Stimulated activated CD4-positive, alpha-beta T cell treated with anti-CD3 and anti-CD28 coated beads, TNF-alpha, amount 100 ng/mL, for 48 hours (primary cell): ENCODE data around the gene LONRF2.
A peak's percentile ranks its signal among the peaks of the same experiment; 100 is the strongest.

ENCODE experiments used
- DNase-seq, 3 donors: peaks; one replicate each; pipeline ENCODE4 v3.0.0-alpha.2; 2020; ENCODE audit warnings: low read depth in 3 of 3

The LONRF2 gene

GRCh38 chr2:100275200-100275589 is 47.1 kb downstream of the LONRF2 start:
- DNase-seq, result no peak

GRCh38 chr2:100274566-100275199 is 47.6 kb downstream of the LONRF2 start:
- no peak for DNase-seq

GRCh38 chr2:100274076-100274475 is 48.2 kb downstream of the LONRF2 start:
- no peak for DNase-seq

GRCh38 chr2:100273387-100273786 is 48.9 kb downstream of the LONRF2 start:
- no peak for DNase-seq

GRCh38 chr2:100272841-100273329 is 49.4 kb downstream of the LONRF2 start:
- no peak for DNase-seq

GRCh38 chr2:100271210-100271609 is 51.1 kb downstream of the LONRF2 start:
- no peak for DNase-seq

- DNase-seq, result no peak
Observed at GRCh38 chr2:100270381-100271146, 51.7 kb downstream of the LONRF2 start.

- DNase-seq, result no peak
Observed at GRCh38 chr2:100269889-100270288, 52.4 kb downstream of the LONRF2 start.

- DNase-seq, result no peak
Observed at GRCh38 chr2:100268986-100269385, 53.3 kb downstream of the LONRF2 start.

- DNase-seq, result no peak
Observed at GRCh38 chr2:100267751-100268150, 54.5 kb downstream of the LONRF2 start.

- DNase-seq, result no peak
Observed at GRCh38 chr2:100266126-100266525, 56.2 kb downstream of the LONRF2 start.

GRCh38 chr2:100265226-100265625 is 57.1 kb downstream of the LONRF2 start:
- DNase-seq, result no peak

- no peak for DNase-seq
Observed at GRCh38 chr2:100264651-100265050, 57.6 kb downstream of the LONRF2 start.

GRCh38 chr2:100264121-100264520 is 58.2 kb downstream of the LONRF2 start:
- DNase-seq, result no peak

- DNase-seq, result peak; percentile 27 to 47 (median 40)
Observed at GRCh38 chr2:100262555-100263320, 59.6 kb downstream of the LONRF2 start.

GRCh38 chr2:100262046-100262445 is 60.3 kb downstream of the LONRF2 start:
- no peak for DNase-seq

GRCh38 chr2:100260712-100261620 is 61.3 kb downstream of the LONRF2 start:
- DNase-seq, result peak in 1 of 3 donors; percentile 18

GRCh38 chr2:100259106-100259505 is 63.2 kb downstream of the LONRF2 start:
- DNase-seq, result no peak

- no peak for DNase-seq
Observed at GRCh38 chr2:100257939-100258338, 64.4 kb downstream of the LONRF2 start.

GRCh38 chr2:100256849-100257248 is 65.5 kb downstream of the LONRF2 start:
- no peak for DNase-seq

GRCh38 chr2:100256416-100256815 is 65.9 kb downstream of the LONRF2 start:
- no peak for DNase-seq
